H9 (cell line): Measurements from ENCODE around the gene BCAS3. TPM values are rescaled to one million over a fixed set of nuclear protein-coding genes. Genes with fewer than 3 reads are reported as not detected.

ENCODE experiments used
- DNase-seq: peaks from one replicate; pipeline ENCODE4 v3.0.0-alpha.2; 2017
- H2AFZ ChIP-seq: one replicate; pipeline ENCODE4 v1.6.1; 2013; ENCODE audit warnings: mild to moderate bottlenecking, low read length, control low read depth, moderate library complexity
- H2AK5ac ChIP-seq: 2 replicates; pipeline ENCODE4 v1.6.1; 2013; ENCODE audit warnings: low read length, control low read depth, mixed read lengths; ENCODE audit not compliant: insufficient read length
- H2BK120ac ChIP-seq: one replicate; pipeline ENCODE4 v1.6.1; 2013; ENCODE audit warnings: low read depth, mild to moderate bottlenecking, low read length, control low read depth, inconsistent platforms; ENCODE audit not compliant: poor library complexity, severe bottlenecking
- H2BK12ac ChIP-seq: 2 replicates; pipeline ENCODE4 v1.6.1; 2013; ENCODE audit warnings: low read length, control low read depth, mixed read lengths, low read depth; ENCODE audit not compliant: insufficient read length
- H2BK15ac ChIP-seq: 2 replicates; pipeline ENCODE4 v1.6.1; 2013; ENCODE audit warnings: low read depth, low read length, control low read depth
- H2BK20ac ChIP-seq: one replicate; pipeline ENCODE4 v1.6.1; 2013; ENCODE audit warnings: low read depth, mild to moderate bottlenecking, low read length, control low read depth, inconsistent platforms; ENCODE audit not compliant: poor library complexity, severe bottlenecking
- H2BK5ac ChIP-seq: 2 replicates; pipeline ENCODE4 v1.6.1; 2013; ENCODE audit warnings: low read length, control low read depth, mixed read lengths; ENCODE audit not compliant: insufficient read length
- H3K14ac ChIP-seq: 2 replicates; pipeline ENCODE4 v1.6.1; 2013; ENCODE audit warnings: low read length, control low read depth; ENCODE audit not compliant: insufficient read depth
- H3K18ac ChIP-seq: 2 replicates; pipeline ENCODE4 v1.6.1; 2013; ENCODE audit warnings: low read depth, mild to moderate bottlenecking, mixed read lengths, low read length, control low read depth; ENCODE audit not compliant: insufficient read length
- H3K23ac ChIP-seq: 2 replicates; pipeline ENCODE4 v1.6.1; 2013; ENCODE audit warnings: low read length, control low read depth, mixed read lengths, low read depth; ENCODE audit not compliant: insufficient read length
- H3K23me2 ChIP-seq: 2 replicates; pipeline ENCODE4 v1.6.1; 2013; ENCODE audit warnings: low read depth, mild to moderate bottlenecking, mixed read lengths, low read length, control low read depth; ENCODE audit not compliant: insufficient read length, poor library complexity, severe bottlenecking
- H3K27ac ChIP-seq: 2 replicates; pipeline ENCODE4 v1.5.1; 2013; ENCODE audit warnings: low read length, control low read depth, mixed read lengths, low read depth; ENCODE audit not compliant: insufficient read length
- H3K27me3 ChIP-seq: 2 replicates; pipeline ENCODE4 v1.6.1; 2013; ENCODE audit warnings: low read length, control low read depth, inconsistent platforms; ENCODE audit not compliant: insufficient read depth
- H3K4ac ChIP-seq: 2 replicates; pipeline ENCODE4 v1.6.1; 2013; ENCODE audit warnings: low read depth, mild to moderate bottlenecking, control low read depth, inconsistent platforms, low read length, moderate library complexity
- H3K4me1 ChIP-seq: 2 replicates; pipeline ENCODE4 v1.6.1; 2013; ENCODE audit warnings: low read length, control low read depth, inconsistent platforms; ENCODE audit not compliant: insufficient read depth
- H3K4me2 ChIP-seq: 2 replicates; pipeline ENCODE4 v1.6.1; 2013; ENCODE audit warnings: low read length, control low read depth, mixed read lengths; ENCODE audit not compliant: insufficient read length, insufficient read depth
- H3K56ac ChIP-seq: 2 replicates; pipeline ENCODE4 v1.6.1; 2013; ENCODE audit warnings: low read depth, mild to moderate bottlenecking, mixed read lengths, low read length, control low read depth; ENCODE audit not compliant: insufficient read length
- H3K79me1 ChIP-seq: 2 replicates; pipeline ENCODE4 v1.6.1; 2013; ENCODE audit warnings: low read depth, mild to moderate bottlenecking, moderate library complexity, low read length, control low read depth, inconsistent platforms; ENCODE audit not compliant: insufficient read depth, poor library complexity, severe bottlenecking
- H3K79me2 ChIP-seq: 2 replicates; pipeline ENCODE4 v1.6.1; 2013; ENCODE audit warnings: low read length, control low read depth, inconsistent platforms; ENCODE audit not compliant: insufficient read depth
- H3K9ac ChIP-seq: 2 replicates; pipeline ENCODE4 v1.6.1; 2013; ENCODE audit warnings: low read length, control low read depth, mixed read lengths; ENCODE audit not compliant: insufficient read length; ENCODE audit errors: extremely low read depth
- H3K9me3 ChIP-seq: one replicate; pipeline ENCODE4 v1.6.1; 2013; ENCODE audit warnings: low read depth, low read length, inconsistent platforms; ENCODE audit not compliant: control insufficient read depth
- H3T11ph ChIP-seq: one replicate; pipeline ENCODE4 v1.6.1; 2013; ENCODE audit warnings: mild to moderate bottlenecking, low read length, control low read depth, inconsistent platforms
- H4K20me1 ChIP-seq: one replicate; pipeline ENCODE4 v1.6.1; 2013; ENCODE audit not compliant: control insufficient read depth, insufficient read length, insufficient read depth
- H4K5ac ChIP-seq: 2 replicates; pipeline ENCODE4 v1.6.1; 2013; ENCODE audit warnings: low read depth, mild to moderate bottlenecking, mixed read lengths, low read length, control low read depth; ENCODE audit not compliant: insufficient read length
- H4K8ac ChIP-seq: replicated peaks from 2 replicates; pipeline ENCODE4 v1.6.1; 2013; ENCODE audit warnings: low read length, control low read depth, mixed read lengths, low read depth; ENCODE audit not compliant: insufficient read length
- H4K91ac ChIP-seq: 2 replicates; pipeline ENCODE4 v1.6.1; 2013; ENCODE audit warnings: low read depth, mild to moderate bottlenecking, moderate library complexity, mixed read lengths, low read length, control low read depth; ENCODE audit not compliant: insufficient read length
- H3K27ac Mint-ChIP-seq, 3 experiments: 2 replicates in 2 of 3; 3 replicates in 1 of 3; pipeline ENCODE4 v1.8.0; 2020 to 2021; ENCODE audit warnings: mixed read lengths in 3 of 3, mild to moderate bottlenecking in 1 of 3, moderate library complexity in 1 of 3
- H3K27me3 Mint-ChIP-seq: 2 replicates; pipeline ENCODE4 v1.8.0; 2021; ENCODE audit warnings: low read depth, mild to moderate bottlenecking, moderate library complexity, mixed read lengths
- H3K36me3 Mint-ChIP-seq, 3 experiments: 2 replicates in 2 of 3; 3 replicates in 1 of 3; pipeline ENCODE4 v1.8.0; 2020 to 2021; ENCODE audit warnings: low read depth in 3 of 3, mixed read lengths in 3 of 3; ENCODE audit not compliant: insufficient read depth in 1 of 3
- H3K4me1 Mint-ChIP-seq, 2 experiments: 2 replicates each; pipeline ENCODE4 v1.8.0; 2020; ENCODE audit warnings: mixed read lengths in 2 of 2
- H3K4me3 Mint-ChIP-seq, 2 experiments: 2 replicates in 1 of 2; 3 replicates in 1 of 2; pipeline ENCODE4 v1.8.0; 2020 to 2021; ENCODE audit warnings: mild to moderate bottlenecking in 2 of 2, mixed read lengths in 2 of 2, moderate library complexity in 1 of 2
- H3K9me3 Mint-ChIP-seq, 2 experiments: 2 replicates in 1 of 2; 3 replicates in 1 of 2; pipeline ENCODE4 v1.8.0; 2020; ENCODE audit warnings: mild to moderate bottlenecking in 2 of 2, mixed read lengths in 2 of 2, moderate library complexity in 1 of 2
- CTCF ChIP-seq: fragments of 200-600 bp; sonication (generic); conservative IDR thresholded peaks from 3 replicates; pipeline ENCODE4 v1.8.0; 2021; ENCODE audit warnings: antibody characterized with exemption, mild to moderate bottlenecking
- WGBS: extraction: QIAGEN DNeasy Blood & Tissue Kit; methylation state at CpG from one replicate; pipeline ENCODE4 v1.1.7; 2013; ENCODE audit warnings: missing lambda C conversion rate, low lambda C conversion rate, mixed read lengths; ENCODE audit not compliant: insufficient read length; ENCODE audit errors: extremely low coverage; 5-methylcytosine and 5-hydroxymethylcytosine counted together
- total RNA-seq: library from RNA; stranded (reverse); gene quantifications from 2 replicates; pipeline ENCODE4 v1.2.1, GENCODE V29; 2021

The BCAS3 gene
- total RNA-seq, 1 experiment from 2014 or later: 22.4 TPM

DNA sequence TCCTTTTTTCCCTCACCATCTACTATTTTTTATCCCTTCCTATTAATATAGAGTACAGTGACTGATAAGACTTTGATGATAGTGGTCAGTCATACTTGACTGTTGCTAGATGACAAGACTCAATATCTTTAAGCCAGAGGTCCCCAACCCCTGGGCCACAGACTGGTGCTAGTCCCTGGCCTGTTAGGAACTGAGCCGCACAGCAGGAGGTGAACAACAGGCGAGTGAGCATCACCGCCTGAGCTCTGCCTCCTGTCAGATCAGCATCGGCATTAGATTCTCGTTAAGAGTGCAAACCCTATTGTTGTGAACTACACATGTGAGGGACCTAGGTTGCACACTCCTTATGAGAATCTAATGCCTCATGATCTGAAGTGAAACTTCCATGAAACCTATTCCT lies 341.3 kb downstream of the BCAS3 start:
- Mint-ChIP-seq H3K4me1 (no peaks in the 10 kb centered on the region), H3K9me3 (no peaks in the 10 kb centered on the region), H3K27me3 (no peaks in the 10 kb centered on the region), H3K27ac (0 out of 7 replicates have a peak overlapping the region, but pooled peaks of 1 of the 3 experiments have one; percentile 6), H3K36me3 (no peaks in the 10 kb centered on the region), H3K4me3 (no peak overlapping the region)
- H4K8ac ChIP-seq: no peak overlapping the region
- no peak overlapping the region for H3K4ac ChIP-seq
- no peak overlapping the region for H2BK15ac ChIP-seq
- no peak overlapping the region for H3T11ph ChIP-seq
- no CpG with 5 or more reads among the region's 5 CpGs for WGBS
- peak; percentile 39 for DNase-seq
- no peak overlapping the region for H2BK5ac ChIP-seq
- H3K18ac ChIP-seq: no peak overlapping the region
- H3K23me2 ChIP-seq: no peaks in the 10 kb centered on the region
- no peak overlapping the region for H2BK20ac ChIP-seq
- H3K9ac ChIP-seq: no peak overlapping the region
- no peak overlapping the region for H4K5ac ChIP-seq
- no peak overlapping the region for H3K27ac ChIP-seq
- H3K79me1 ChIP-seq: no peaks in the 10 kb centered on the region
- H3K27me3 ChIP-seq: no peaks in the 10 kb centered on the region
- H4K91ac ChIP-seq: no peak overlapping the region
- H3K23ac ChIP-seq: no peak overlapping the region
- no peaks in the 10 kb centered on the region for H3K79me2 ChIP-seq
- no peak overlapping the region for H2AK5ac ChIP-seq
- H2AFZ ChIP-seq: no peak overlapping the region
- no peak for TF ChIP-seq CTCF
- H2BK12ac ChIP-seq: no peak overlapping the region
- H3K4me2 ChIP-seq: no peak overlapping the region
- no peaks in the 10 kb centered on the region for H4K20me1 ChIP-seq
- H3K4me1 ChIP-seq: no peaks in the 10 kb centered on the region
- H3K56ac ChIP-seq: no peak overlapping the region
- H2BK120ac ChIP-seq: no peak overlapping the region
- H3K9me3 ChIP-seq: no peaks in the 10 kb centered on the region
- no peak overlapping the region for H3K14ac ChIP-seq
